Endothelial cell of umbilical vein (primary cell): ENCODE data around the gene HOXB6. TPM values are rescaled to one million over a fixed set of nuclear protein-coding genes. Genes with fewer than 3 reads are reported as not detected.

Experiments
- BruUV-seq: library from RNA; stranded (reverse); fragments of 400-500 nt; replicated peaks from 2 replicates; lab custom pipeline; 2021; lab: Mats Ljungman, UMichigan
- CTCF ChIA-PET: fragments of 300-600, 350-600 bp; sonication (Branson Sonifier 250); formaldehyde crosslinking; loops from one replicate; lab custom pipeline; 2021; ENCODE audit warnings: antibody characterized with exemption, inconsistent platforms; lab: Charles Lee
- POLR2A ChIA-PET: fragments of 300-600, 350-600 bp; sonication (Branson Sonifier 250); formaldehyde crosslinking; loops from one replicate; lab custom pipeline; 2021; ENCODE audit warnings: antibody characterized with exemption, inconsistent platforms; lab: Charles Lee
- DNase-seq: peaks from one replicate; pipeline ENCODE4 v3.0.0-alpha.2; 2011; ENCODE audit warnings: low read depth, low spot score
- FAIRE-seq: peaks from 2 replicates; lab custom pipeline; 2011; peaks lifted over from hg19 to GRCh38; lab: Jason Lieb, UNC
- H2AFZ ChIP-seq: 2 replicates; pipeline ENCODE4 v1.6.0; 2012; ENCODE audit warnings: low read depth, low read length, control low read depth, inconsistent platforms
- H3K27ac ChIP-seq: 2 replicates; pipeline ENCODE4 v1.5.1; 2011; ENCODE audit warnings: low read depth, mild to moderate bottlenecking, control low read depth, low read length, moderate library complexity; ENCODE audit not compliant: insufficient read depth
- H3K27me3 ChIP-seq, 2 experiments: 2 replicates each; pipeline versions ENCODE4 v1.6.0 to v1.6.1; 2011; ENCODE audit warnings: low read length in 2 of 2, mixed read lengths in 1 of 2; ENCODE audit not compliant: control insufficient read depth in 2 of 2, insufficient read depth in 2 of 2
- H3K36me3 ChIP-seq, 2 experiments: 2 replicates in 1 of 2; 3 replicates in 1 of 2; pipeline ENCODE4 v1.5.1; 2011; ENCODE audit warnings: low read length in 2 of 2, mild to moderate bottlenecking in 1 of 2, moderate library complexity in 1 of 2; ENCODE audit not compliant: control insufficient read depth in 2 of 2, insufficient read depth in 2 of 2; ENCODE audit errors: extremely low read depth in 1 of 2
- H3K4me1 ChIP-seq: 3 replicates; pipeline ENCODE4 v1.5.1; 2011; ENCODE audit warnings: mild to moderate bottlenecking, low read length; ENCODE audit not compliant: control insufficient read depth, insufficient read depth; ENCODE audit errors: extremely low read depth
- H3K4me2 ChIP-seq: 2 replicates; pipeline ENCODE4 v1.6.1; 2011; ENCODE audit warnings: low read length, control low read depth, mixed read lengths; ENCODE audit not compliant: insufficient read depth
- H3K4me3 ChIP-seq, 3 experiments: fragments of 200-600 bp in 1 of 3; sonication (generic), shearing (Covaris generic) in 1 of 3; replicated peaks in 1 of 3; 2 replicates each; pipeline ENCODE4 v1.5.1; 2011 to 2016; ENCODE audit warnings: control low read depth in 3 of 3, low read length in 3 of 3, mild to moderate bottlenecking in 2 of 3, inconsistent platforms in 1 of 3, low read depth in 1 of 3, moderate library complexity in 1 of 3; ENCODE audit not compliant: insufficient read depth in 1 of 3
- H3K79me2 ChIP-seq: 2 replicates; pipeline ENCODE4 v1.6.0; 2012; ENCODE audit warnings: low read length, inconsistent platforms; ENCODE audit not compliant: control insufficient read depth, insufficient read depth
- H3K9ac ChIP-seq: replicated peaks from 2 replicates; pipeline ENCODE3; 2011; ENCODE audit warnings: low read length, control low read depth; ENCODE audit not compliant: insufficient read depth; ENCODE audit errors: extremely low read depth
- H3K9me1 ChIP-seq: replicated peaks from 3 replicates; pipeline ENCODE4 v1.6.0; 2011; ENCODE audit warnings: mild to moderate bottlenecking, low read length; ENCODE audit not compliant: control insufficient read depth, insufficient read depth; ENCODE audit errors: extremely low read depth
- H3K9me3 ChIP-seq: replicated peaks from 2 replicates; pipeline ENCODE4 v1.5.1; 2012; ENCODE audit warnings: low read length, inconsistent platforms; ENCODE audit not compliant: control insufficient read depth, insufficient read depth
- H4K20me1 ChIP-seq: replicated peaks from 2 replicates; pipeline ENCODE3; 2011; ENCODE audit warnings: mild to moderate bottlenecking, low read length; ENCODE audit not compliant: control insufficient read depth, insufficient read depth; ENCODE audit errors: extremely low read depth
- FOS ChIP-seq: IDR thresholded peaks from 2 replicates; pipeline ENCODE4 v1.6.1; 2011; ENCODE audit warnings: mild to moderate bottlenecking, low read length, moderate library complexity, borderline replicate concordance; ENCODE audit not compliant: insufficient read depth
- JUN ChIP-seq: IDR thresholded peaks from 2 replicates; pipeline ENCODE4 v1.6.1; 2011; ENCODE audit warnings: borderline replicate concordance, low read depth; ENCODE audit not compliant: insufficient read length, insufficient read depth
- POLR2A ChIP-seq: IDR thresholded peaks from 2 replicates; pipeline ENCODE4 v1.6.1; 2012; ENCODE audit warnings: low read depth, mild to moderate bottlenecking, control low read depth, low read length
- POLR2AphosphoS5 ChIP-seq: IDR thresholded peaks from 2 replicates; pipeline ENCODE4 v1.6.1; 2012; ENCODE audit warnings: low read depth, mild to moderate bottlenecking, control low read depth, low read length, moderate library complexity; ENCODE audit not compliant: insufficient read depth
- dilution Hi-C: fragments of 300-500 bp; cut with MboI; formaldehyde crosslinking; loops from one replicate; pipeline ENCODE4 v1.15.0; 2019; ENCODE audit warnings: low sequenced_read_pairs; ENCODE audit not compliant: extremely low pct_ligation_motif_present
- intact Hi-C: fragments of 100-400 bp; cut with micrococcal nuclease; formaldehyde crosslinking; loops from one replicate; pipeline ENCODE4 v1.10.0; 2022
- polyA plus RNA-seq, 4 experiments: library from polyadenylated mRNA; depleted of rRNA in 3 of 4; stranded (reverse) in 3 of 4; unstranded in 1 of 4; fragments of >200 nt; gene quantifications; 2 replicates each; pipeline versions ENCODE4 v1.2.1 to v1.2.3, GENCODE V29; 2011 to 2012; ENCODE audit warnings: missing spikeins in 1 of 4
- total RNA-seq: library from RNA; stranded (reverse); gene quantifications from 2 replicates; pipeline ENCODE4 v1.2.3, GENCODE V29; 2021
- TF ChIP-seq, protein P1 (sequence below): IDR thresholded peaks from 2 replicates; pipeline ENCODE4 v1.6.1; 2011; ENCODE audit not compliant: insufficient read depth, insufficient read length

Gene HOXB6
- total and polyA plus RNA-seq, 2 donors (not counting 3 experiments of a cell fraction or from before 2014, with no cell fraction given): 8.8 to 24.0 TPM

DNA sequence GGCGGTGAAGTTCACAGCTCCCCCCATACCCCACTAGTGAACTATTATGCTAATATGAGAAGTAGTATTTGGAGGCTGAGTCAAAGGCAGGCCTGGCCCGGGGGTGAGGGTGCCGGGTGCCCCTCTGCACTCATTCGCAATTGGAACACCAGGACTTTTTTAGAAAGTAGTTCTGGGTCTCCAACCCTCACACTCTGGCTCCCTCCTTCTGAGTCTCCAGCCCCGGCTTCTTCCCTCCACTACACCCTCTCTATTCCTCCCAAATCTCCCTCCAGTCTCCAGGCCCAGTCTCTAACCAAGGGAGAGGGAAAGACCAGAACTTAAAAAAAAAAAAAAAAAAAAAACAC, 48.6 kb downstream of the HOXB6 start:
- Histone ChIP-seq H3K79me2 (peaks cover 55% of the 10 kb centered on the region), H3K4me1 (peaks cover 28% of the 10 kb centered on the region), H3K9ac (peak overlapping the region; percentile 32), H3K27ac (no peak overlapping the region), H4K20me1 (no peaks in the 10 kb centered on the region), H3K9me3 (no peaks in the 10 kb centered on the region), H2AFZ (no peak overlapping the region), H3K4me2 (peak overlapping the region; percentile 74), H3K4me3 (peak overlapping the region in 1 of 3 experiments; percentile 31), H3K9me1 (no peaks in the 10 kb centered on the region), H3K27me3 (no peaks in the 10 kb centered on the region), H3K36me3 (peaks cover 3 to 7% of the 10 kb centered on the region in 2 experiments)
- FAIRE-seq (no peak), DNase-seq (no peak)
- TF ChIP-seq JUN (no peak), FOS (no peak), POLR2AphosphoS5 (no peak), POLR2A (no peak)
- TF ChIP-seq, protein P1, sequence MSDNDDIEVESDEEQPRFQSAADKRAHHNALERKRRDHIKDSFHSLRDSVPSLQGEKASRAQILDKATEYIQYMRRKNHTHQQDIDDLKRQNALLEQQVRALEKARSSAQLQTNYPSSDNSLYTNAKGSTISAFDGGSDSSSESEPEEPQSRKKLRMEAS: no peak
- dilution Hi-C loops (no loop called here), intact Hi-C loops (loop anchor here (2.0 kb wide), 1 partner anchor 15 kb away; no protein-coding TSS in a partner anchor)
- ChIA-PET POLR2A (interaction anchor here (0.7 to 2.8 kb wide), 5 partner anchors 9 to 188 kb away, joined by 3 to 10 read pairs (median 4); no protein-coding TSS in a partner anchor), CTCF (interaction anchor here (1.0 to 3.7 kb wide), 12 partner anchors 9 to 220 kb away, joined by 3 to 23 read pairs (median 5); partner anchors contain the start of gene HOXB5)
- no TSS peak for BruUV-seq
